Measurements from ENCODE around the gene CYTH3. TPM values are rescaled to one million over a fixed set of nuclear protein-coding genes. Genes with fewer than 3 reads are reported as not detected.

Gene CYTH3, protein sequence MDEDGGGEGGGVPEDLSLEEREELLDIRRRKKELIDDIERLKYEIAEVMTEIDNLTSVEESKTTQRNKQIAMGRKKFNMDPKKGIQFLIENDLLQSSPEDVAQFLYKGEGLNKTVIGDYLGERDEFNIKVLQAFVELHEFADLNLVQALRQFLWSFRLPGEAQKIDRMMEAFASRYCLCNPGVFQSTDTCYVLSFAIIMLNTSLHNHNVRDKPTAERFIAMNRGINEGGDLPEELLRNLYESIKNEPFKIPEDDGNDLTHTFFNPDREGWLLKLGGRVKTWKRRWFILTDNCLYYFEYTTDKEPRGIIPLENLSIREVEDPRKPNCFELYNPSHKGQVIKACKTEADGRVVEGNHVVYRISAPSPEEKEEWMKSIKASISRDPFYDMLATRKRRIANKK
- 10 to 100 TPM in 6 of 7 donors, 1 to 10 TPM in 1; 9.6 to 28.1 (median 21.0) TPM for total RNA-seq
- polyA plus RNA-seq, result 1 to 10 TPM; 2.5 to 4.8 (median 3.5) TPM
- long read RNA-seq, donor 1, full-length matches to known transcripts, result 3 of 3 reads
- long read RNA-seq, donor 1, partial matches to known transcripts, result 0 of 3 reads
- long read RNA-seq, donor 1, other reads (novel, unspliced or antisense), result 0 of 3 reads
- long read RNA-seq, donor 2, full-length matches to known transcripts, result 6 of 6 reads
- long read RNA-seq, donor 2, partial matches to known transcripts, result 0 of 6 reads
- long read RNA-seq, donor 2, other reads (novel, unspliced or antisense), result 0 of 6 reads

- Histone ChIP-seq H3K36me3 (no peaks in the 10 kb centered on the region), H3K9me3 (no peaks in the 10 kb centered on the region), H3K4me3 (peak within 1 kb of the TSS; percentile 52 to 88 (median 84)), H3K4me1 (peaks cover 6 to 39% (median 25%) of the 10 kb centered on the region in 6 donors), H3K27ac (peak within 1 kb of the TSS in 7 of 8 donors; percentile 36 to 86 (median 71)), H3K27me3 (replicated peaks in 1 of 7) (peaks cover 0 to 20% (median 0%) of the 10 kb centered on the region in 7 donors)
- 6 to 57% (median 9%) methylated on average over 6 to 67 of the region's 67 CpGs for WGBS, 5 donors
- peak in 1 of 3 donors; percentile 37 for TF ChIP-seq POLR2A (IDR thresholded peaks at IDR 0.05)
- peak; percentile 52 to 70 (median 67) for TF ChIP-seq POLR2AphosphoS5 (IDR thresholded peaks at IDR 0.05)
- TF ChIP-seq, protein P1, sequence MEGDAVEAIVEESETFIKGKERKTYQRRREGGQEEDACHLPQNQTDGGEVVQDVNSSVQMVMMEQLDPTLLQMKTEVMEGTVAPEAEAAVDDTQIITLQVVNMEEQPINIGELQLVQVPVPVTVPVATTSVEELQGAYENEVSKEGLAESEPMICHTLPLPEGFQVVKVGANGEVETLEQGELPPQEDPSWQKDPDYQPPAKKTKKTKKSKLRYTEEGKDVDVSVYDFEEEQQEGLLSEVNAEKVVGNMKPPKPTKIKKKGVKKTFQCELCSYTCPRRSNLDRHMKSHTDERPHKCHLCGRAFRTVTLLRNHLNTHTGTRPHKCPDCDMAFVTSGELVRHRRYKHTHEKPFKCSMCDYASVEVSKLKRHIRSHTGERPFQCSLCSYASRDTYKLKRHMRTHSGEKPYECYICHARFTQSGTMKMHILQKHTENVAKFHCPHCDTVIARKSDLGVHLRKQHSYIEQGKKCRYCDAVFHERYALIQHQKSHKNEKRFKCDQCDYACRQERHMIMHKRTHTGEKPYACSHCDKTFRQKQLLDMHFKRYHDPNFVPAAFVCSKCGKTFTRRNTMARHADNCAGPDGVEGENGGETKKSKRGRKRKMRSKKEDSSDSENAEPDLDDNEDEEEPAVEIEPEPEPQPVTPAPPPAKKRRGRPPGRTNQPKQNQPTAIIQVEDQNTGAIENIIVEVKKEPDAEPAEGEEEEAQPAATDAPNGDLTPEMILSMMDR (IDR thresholded peaks at IDR 0.05 in 8 of 11, conservative IDR thresholded peaks at IDR 0.05 in 3 of 11), result no peak
- peak; percentile 96 for DNase-seq
- intact Hi-C loops (cut with DNase I; ENCODE audit: low total_unique reads), result no loop called here
These were observed at the start of gene CYTH3 for GRCh38 chr7:6272481-6273323. Gene CYTH3 (minus strand): TSS chr7:6272624. CDS start chr7:6272507, 117 bp downstream.

DNA sequence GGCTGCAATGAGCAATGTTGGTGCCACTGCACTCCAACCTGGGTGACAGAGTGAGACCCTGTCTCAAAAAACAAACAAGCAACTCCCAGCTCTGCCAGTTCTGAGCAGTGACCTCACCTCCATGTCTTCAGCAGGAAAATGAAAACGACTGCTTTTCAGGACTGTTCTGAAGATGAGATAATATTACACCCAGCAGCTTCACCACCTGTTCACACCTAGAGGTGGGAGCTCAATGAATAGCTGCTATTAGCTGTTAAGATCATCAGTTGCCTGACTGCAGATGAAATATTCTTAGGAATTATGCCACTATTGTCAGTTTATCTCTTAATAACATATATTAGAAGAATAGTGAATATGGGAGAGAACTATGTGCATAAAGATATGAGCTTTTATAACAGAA is 48.4 kb upstream of the CYTH3 start:
- Histone ChIP-seq H3K27me3 (replicated peaks in 1 of 7) (peaks cover 0 to 14% (median 0%) of the 10 kb centered on the region in 7 donors), H3K36me3 (no peaks in the 10 kb centered on the region), H3K27ac (no peak overlapping the region), H3K4me3 (no peak overlapping the region), H3K4me1 (peaks cover 0 to 24% (median 13%) of the 10 kb centered on the region in 6 donors), H3K9me3 (no peaks in the 10 kb centered on the region)
- TF ChIP-seq POLR2A (IDR thresholded peaks at IDR 0.05), result no peak
- TF ChIP-seq POLR2AphosphoS5 (IDR thresholded peaks at IDR 0.05), result no peak
- TF ChIP-seq, protein P1 (IDR thresholded peaks at IDR 0.05 in 8 of 11, conservative IDR thresholded peaks at IDR 0.05 in 3 of 11), result no peak
- no peak for DNase-seq
- WGBS, 5 donors, result 46 to 80% (median 57%) methylated on average over 1 of the region's 1 CpG
- intact Hi-C loops (cut with DNase I; ENCODE audit: low total_unique reads), result loop anchor here (10.0 kb wide), 1 partner anchor 326 kb away; no protein-coding TSS in a partner anchor

GRCh38 chr7:6317797-6318438 is 45.5 kb upstream of the CYTH3 start:
- TF ChIP-seq, protein P1 (IDR thresholded peaks at IDR 0.05 in 8 of 11, conservative IDR thresholded peaks at IDR 0.05 in 3 of 11), result no peak
- peak; percentile 15 to 81 (median 66) for TF ChIP-seq POLR2AphosphoS5 (IDR thresholded peaks at IDR 0.05)
- no peak for TF ChIP-seq POLR2A (IDR thresholded peaks at IDR 0.05)
- Histone ChIP-seq H3K27ac (peak overlapping the region in 7 of 8 donors; percentile 15 to 64 (median 44)), H3K4me1 (peaks cover 0 to 20% (median 13%) of the 10 kb centered on the region in 6 donors), H3K4me3 (peak overlapping the region in 2 of 8 donors; percentile 5 to 6), H3K36me3 (no peaks in the 10 kb centered on the region), H3K9me3 (no peaks in the 10 kb centered on the region), H3K27me3 (replicated peaks in 1 of 7) (no peaks in the 10 kb centered on the region)
- WGBS, 5 donors, result 18 to 38% (median 25%) methylated on average over 14 to 16 of the region's 16 CpGs
- intact Hi-C loops (cut with DNase I; ENCODE audit: low total_unique reads), result no loop called here
- DNase-seq, result no peak

All from spleen (tissue), 13 donors.